HG03439 (cell line): Measurements from ENCODE around the gene SAMD1.
A peak's percentile ranks its signal among the peaks of the same experiment; 100 is the strongest.

Experiments used
- ATAC-seq: cut with Tn5 transposase; IDR thresholded peaks from one replicate; pipeline ENCODE4 v1.9.1; 2021; ENCODE audit warnings: mild to moderate bottlenecking, moderate library complexity; ENCODE audit not compliant: unreplicated experiment

SAMD1 gene

DNA sequence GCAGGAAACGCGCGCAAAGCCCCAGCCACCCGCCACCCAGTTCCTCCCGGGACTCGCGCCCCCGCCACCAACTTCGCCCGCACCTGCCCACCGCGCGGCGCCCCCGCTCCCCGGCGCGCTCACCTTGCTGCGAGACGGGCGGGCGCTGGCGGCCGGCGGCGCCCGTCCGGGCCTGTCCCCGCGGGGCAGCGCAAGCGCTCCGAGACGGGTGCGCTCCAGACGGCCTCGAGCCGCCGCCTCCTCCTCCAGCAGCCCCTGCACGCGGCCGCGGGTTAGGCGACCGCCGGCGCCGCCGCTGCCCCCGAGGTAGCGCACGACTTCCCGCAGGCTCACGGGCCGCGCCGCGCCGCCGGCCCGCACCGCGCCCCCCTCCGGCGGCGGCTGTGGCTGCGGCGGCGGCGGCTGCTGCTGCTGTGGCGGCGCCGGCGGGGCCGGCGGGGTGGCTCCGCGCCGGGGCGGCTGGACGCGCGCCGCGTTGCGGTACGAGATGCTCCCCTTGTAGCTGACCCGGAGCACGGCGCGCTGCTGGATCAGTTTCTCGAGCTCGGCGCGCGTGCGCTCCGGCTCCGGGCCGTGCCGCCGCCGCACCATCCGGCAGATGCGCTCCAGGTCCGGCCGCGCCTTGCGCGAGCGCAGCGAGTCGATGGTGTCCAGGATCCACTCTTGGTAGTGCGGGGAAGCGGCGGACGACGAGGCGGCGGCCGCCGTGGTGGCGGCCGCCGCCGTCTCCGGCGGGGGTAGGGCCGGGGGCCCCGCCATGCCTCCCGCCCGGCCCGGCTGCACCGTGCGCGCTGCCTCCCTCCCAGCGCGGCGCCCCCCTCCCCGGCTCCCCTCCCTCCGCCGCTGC, 666 bp downstream of the SAMD1 start:
- peak; percentile 11 for ATAC-seq

- no peak for ATAC-seq
These were observed 1.2 kb downstream of the SAMD1 start for GRCh38 chr19:14089412-14089661.

DNA sequence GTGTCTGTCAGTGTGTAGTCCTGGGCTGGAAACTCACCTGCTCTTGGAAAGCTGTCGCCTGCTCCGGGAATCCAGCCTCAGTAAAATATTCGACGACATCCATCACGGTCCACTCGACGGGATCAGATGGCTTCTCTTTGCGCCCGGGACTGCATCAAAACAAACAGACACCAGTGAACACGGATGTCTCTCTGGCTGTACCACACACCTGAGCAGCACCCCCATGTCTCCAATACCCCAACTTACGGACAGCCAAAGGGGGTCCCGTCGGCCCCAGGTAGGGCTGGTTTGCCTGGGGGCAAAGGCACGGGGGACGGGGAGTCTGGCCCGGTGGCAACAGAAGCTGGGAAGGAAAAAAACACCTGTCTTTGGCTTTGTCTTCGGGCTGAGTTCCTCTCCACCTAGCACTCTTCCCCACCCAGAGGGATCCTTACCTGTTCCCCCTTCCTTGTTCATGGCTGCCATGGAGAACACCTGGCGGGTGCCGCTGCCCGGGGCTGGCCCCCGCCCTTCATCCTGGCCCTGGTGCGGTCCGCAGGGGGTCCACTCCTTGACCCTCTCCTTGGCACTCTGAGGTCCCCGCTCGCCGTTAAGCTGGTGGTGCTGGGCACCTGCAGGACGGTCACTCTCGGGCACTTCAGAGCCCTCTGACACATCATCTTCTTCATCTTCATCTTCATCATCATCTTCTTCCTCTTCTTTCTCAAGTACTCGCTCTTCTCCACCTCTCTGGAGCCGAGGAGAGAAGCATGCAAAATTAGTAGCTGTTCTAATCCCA, 1.7 kb downstream of the SAMD1 start:
- no peak for ATAC-seq

DNA sequence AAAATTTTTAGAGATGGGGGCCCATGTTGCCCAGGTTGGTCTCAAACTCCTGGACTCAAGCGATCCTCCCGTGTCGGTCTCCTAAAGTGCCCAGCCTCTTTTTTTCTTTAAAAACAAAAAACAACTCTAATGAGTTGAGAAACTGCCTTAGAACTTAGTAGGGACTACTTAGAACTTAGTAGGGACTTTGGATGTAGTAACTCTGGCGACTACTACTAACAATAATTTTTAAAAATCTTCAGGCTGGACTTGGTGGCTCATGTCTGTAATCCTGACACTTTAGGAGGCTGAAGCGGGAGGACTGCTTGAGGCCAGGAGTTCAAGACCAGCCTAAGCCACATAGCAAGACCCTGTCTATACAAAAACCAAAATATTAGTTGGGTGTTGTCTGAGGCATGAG, 4.5 kb downstream of the SAMD1 start:
- ATAC-seq = no peak

GRCh38 chr19:14085309-14085995, 5.1 kb downstream of the SAMD1 start, which contains the start of gene C19orf67:
Gene C19orf67 (minus strand): TSS chr19:14085783. CDS start chr19:14085627, 156 bp downstream.
- ATAC-seq = no peak

DNA sequence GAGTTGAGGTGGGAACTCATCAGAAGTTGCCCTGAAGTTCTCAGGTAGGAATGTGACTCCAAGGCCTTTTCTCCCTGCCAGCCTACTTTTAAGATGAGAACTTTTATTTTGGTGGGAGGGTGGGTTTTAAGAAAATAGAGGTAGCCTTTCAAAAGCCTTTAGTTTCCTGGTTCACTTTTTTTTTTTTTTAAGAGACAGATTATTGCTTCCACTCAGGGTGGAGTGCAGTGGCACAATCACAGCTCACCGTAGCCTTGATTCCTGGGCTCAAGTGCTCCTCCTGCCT, 7.9 kb downstream of the SAMD1 start:
- no peak for ATAC-seq

DNA sequence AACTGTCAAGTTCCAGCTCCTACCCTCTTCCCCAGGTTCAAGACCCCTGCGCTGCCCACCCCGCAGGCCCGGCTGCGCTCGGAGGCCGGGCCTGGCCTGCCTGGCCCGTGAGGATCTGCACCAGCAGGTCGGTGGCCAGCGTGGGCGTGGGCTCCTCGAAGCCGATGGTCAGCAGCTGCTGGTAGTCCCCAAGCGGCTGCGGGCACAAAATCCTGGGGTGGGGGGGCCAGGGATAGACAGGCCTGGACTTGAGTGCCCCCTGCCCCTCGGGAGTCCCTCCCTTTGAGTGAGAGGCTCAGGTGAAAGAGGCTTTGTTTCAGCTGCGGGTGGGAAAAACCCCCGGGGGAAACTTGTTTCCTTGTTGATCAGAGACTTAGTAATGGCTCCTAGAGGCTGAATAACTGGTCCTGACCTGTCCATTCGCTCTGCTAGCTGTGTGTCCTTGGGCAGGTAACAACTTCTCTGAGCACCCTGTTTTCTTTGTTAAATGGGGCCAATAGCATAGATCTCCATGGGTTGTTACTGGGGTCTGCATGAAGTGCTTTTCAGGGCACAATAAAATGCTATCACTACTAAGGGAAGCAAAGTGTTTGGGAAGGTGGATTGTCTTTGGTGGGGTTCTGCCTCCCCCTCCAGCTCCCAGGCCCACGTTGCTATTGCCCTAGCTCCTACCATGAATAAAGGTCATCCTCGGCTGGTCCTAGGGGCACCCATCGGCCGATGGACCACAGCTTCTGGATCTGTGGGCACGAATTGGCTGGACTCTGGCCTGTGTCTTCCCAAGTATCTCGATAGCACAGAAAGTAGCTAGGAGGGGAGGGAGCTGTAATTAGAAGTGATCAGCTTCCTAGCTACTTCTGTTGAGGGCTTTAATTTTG, 8.5 kb downstream of the SAMD1 start:
- ATAC-seq = peak; percentile 6

DNA sequence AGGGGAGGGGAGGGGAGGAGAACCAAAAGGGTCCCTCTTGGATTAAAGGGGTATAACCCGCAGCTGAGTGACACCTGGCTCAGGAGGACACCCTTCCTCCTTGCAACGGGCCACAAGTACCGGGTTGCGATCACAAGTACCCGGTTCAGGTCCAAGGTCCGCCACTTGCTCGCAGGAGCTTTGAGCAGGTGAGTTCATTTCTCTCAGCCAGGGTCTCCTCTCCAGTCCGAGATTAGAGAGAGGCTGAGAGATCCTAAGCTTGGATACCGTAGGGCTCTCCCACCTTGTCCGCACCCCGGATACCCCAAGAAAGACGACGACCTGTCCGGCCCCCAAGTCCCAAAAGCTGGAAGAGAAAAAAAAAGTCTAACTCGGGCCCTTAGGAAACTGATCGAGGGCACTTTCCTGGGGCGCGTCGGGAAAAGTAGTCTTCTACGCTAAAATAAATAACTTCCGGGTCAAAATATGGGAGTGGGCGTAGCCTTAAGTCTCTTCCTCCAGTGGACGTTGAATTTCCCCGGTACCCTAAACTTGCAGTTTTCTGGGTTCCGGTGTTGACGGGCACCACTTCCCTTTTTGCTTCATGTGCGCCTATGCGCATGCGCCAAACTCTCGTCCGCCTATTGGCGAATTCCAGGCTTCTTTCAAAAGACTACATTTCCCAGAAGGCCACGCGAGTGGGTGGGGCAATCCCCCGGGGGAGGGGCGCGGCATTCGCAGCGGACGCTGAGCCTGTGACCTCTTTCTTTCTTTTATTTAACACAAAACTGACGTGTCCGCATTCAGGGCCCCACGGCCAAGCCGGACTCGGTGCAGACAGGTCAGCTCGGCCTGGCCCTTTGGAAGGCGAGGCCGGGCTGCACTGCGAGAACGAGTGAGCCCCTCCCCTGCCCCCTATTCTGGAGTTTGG, 9.4 kb downstream of the SAMD1 start:
- ATAC-seq = peak; percentile 77

DNA sequence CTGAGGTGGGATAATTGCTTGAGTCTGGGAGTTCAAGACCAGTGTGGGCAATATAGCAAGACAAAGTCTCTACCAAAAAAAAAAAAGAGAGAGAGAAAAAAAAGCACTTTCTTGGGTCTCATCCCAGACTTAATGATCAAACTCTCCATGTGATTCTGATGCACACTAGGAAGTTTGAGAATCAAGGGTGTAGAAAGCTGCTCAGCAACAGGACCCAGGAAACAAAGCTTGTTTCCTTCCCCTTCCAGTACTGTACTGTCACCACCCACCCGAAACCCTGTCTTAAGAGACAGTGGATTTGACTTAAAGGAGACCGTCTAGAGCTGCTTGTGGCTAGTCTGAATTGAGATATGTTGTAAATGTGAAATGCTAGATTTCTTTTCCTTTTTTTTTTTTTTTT, 12.1 kb downstream of the SAMD1 start:
- no peak for ATAC-seq

GRCh38 chr19:14073925-14074838, 16.4 kb downstream of the SAMD1 start:
- ATAC-seq = no peak

DNA sequence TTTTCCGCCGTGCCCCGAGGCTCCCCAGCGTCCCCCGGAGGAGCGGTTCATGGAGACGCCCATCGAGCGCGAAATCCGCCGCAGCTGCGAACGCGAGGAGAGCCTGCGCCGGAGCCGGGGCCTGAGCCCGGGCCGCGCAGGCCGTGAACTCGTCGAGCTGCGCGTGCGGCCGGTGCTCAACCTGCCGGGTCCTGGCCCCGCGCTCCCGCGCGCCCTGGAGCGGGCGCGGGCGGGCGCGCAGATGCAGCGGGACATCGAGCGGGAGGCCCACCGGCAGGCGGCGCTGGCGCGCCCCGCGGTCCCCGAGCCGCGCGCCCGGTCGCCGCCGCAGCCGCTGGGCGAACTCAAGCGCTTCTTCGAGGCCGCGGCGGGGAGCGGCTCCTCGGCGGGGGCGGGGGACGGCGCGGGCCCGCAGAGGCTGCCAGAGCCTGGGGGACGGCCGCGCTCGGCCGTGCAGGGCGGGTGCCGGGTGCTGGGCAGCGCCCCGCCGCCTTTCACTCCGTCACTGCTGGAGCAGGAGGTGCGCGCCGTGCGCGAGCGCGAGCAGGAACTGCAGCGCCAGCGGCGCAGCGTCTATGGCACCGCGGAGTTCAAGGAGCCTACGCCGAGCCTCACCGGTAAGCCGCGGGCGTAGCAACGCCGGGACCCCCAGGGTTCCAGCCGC, 17.2 kb downstream of the SAMD1 start:
- ATAC-seq = peak; percentile 47

GRCh38 chr19:14072535-14073260, 17.9 kb downstream of the SAMD1 start, which contains the start of gene MISP3:
Gene MISP3 (plus strand): TSS chr19:14072786. CDS start chr19:14073310, 524 bp downstream.
- ATAC-seq = no peak

- no peak for ATAC-seq
These were observed 20.1 kb downstream of the SAMD1 start for GRCh38 chr19:14070268-14071050.

- ATAC-seq = no peak
These were observed 24.4 kb downstream of the SAMD1 start for GRCh38 chr19:14066134-14066533.

DNA sequence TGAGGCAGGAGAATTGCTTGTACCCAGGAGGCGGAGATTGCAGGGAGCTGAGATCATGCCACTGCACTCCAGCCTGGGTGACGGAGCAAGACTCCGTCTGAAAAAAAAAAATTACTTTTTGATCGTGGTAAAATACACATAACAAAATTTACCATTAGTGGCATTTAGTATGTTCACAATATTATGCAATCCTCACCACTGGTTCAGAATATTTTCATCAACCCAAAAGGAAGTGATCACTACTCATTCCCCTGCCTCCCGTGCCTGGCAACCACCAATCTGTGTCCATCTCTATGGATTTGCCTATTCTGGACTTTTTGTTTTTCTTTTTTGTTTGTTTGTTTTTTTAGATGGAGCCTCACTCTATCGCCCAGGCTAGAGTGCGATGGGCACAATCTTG, 27.4 kb downstream of the SAMD1 start:
- no peak for ATAC-seq

DNA sequence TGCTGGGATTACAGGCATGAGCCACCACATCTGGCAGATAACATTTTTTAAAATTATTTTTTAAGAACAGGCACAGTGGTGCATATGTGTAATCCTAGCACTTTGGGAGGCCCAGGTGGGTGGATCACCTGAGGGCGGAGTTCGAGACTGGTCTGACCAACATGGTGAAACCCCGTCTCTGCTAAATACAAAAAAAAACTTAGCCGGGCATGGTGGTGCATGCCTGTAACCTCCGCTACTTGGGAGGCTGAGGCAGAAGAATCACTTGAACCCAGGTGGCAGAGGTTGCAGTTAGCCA, 28.0 kb downstream of the SAMD1 start:
- no peak for ATAC-seq
